HepG2 (cell line): ENCODE measurements around the gene PTPA. TPM values are rescaled to one million over a fixed set of nuclear protein-coding genes. Genes with fewer than 3 reads are reported as not detected.
A peak's percentile ranks its signal among the peaks of the same experiment; 100 is the strongest.

Experiments used
- ATAC-seq: fragments of 200-7000 bp; cut with Tn5 transposase; 3 replicates; pipeline ENCODE4 v1.9.1; 2020; ENCODE audit warnings: mild to moderate bottlenecking, moderate library complexity
- BruUV-seq: library from RNA; stranded (reverse); fragments of 400-500 nt; replicated peaks from 2 replicates; lab custom pipeline; 2021; lab: Mats Ljungman, UMichigan
- CTCF ChIA-PET: fragments of 300-600 bp; formaldehyde crosslinking; extraction: SDS; loops from one replicate; lab custom pipeline; 2021; ENCODE audit warnings: low total read pairs, inconsistent platforms, low intra/inter-chr PET ratio; lab: Yijun Ruan, JAX
- POLR2A ChIA-PET: fragments of 350-600 bp; sonication (Branson Sonifier 250); formaldehyde crosslinking; loops from one replicate; lab custom pipeline; 2020; ENCODE audit warnings: antibody characterized with exemption, inconsistent platforms; lab: Yijun Ruan, JAX
- DNase-seq: peaks from one replicate; pipeline ENCODE4 v3.0.0-alpha.2; 2015; ENCODE audit warnings: low spot score
- FAIRE-seq: peaks from 3 replicates; lab custom pipeline; 2011; peaks lifted over from hg19 to GRCh38; lab: Jason Lieb, UNC
- H2AFZ ChIP-seq: one replicate; pipeline ENCODE4 v1.6.1; 2011; ENCODE audit warnings: low read length, inconsistent platforms
- H3K27ac ChIP-seq: fragments of 300-600 bp; 3 replicates; pipeline ENCODE4 v1.8.0; 2011; ENCODE audit warnings: mixed run types, mild to moderate bottlenecking, mixed read lengths, low read length, inconsistent platforms; ENCODE audit not compliant: insufficient read depth; ENCODE audit errors: extremely low read length
- H3K27me3 ChIP-seq, 2 experiments: fragments of 200-600 bp in 1 of 2; 2 replicates in 1 of 2; 3 replicates in 1 of 2; pipeline versions ENCODE4 v1.6.0 to v1.8.0; 2011; ENCODE audit warnings: low read length in 2 of 2, mild to moderate bottlenecking in 2 of 2, moderate library complexity in 2 of 2, inconsistent platforms in 1 of 2; ENCODE audit not compliant: insufficient read depth in 2 of 2, control insufficient read depth in 1 of 2
- H3K36me3 ChIP-seq, 2 experiments: fragments of 200-600 bp in 1 of 2; replicated peaks in 1 of 2; 2 replicates in 1 of 2; 3 replicates in 1 of 2; pipeline versions ENCODE4 v1.5.1 to v1.8.0; 2011; ENCODE audit warnings: low read length in 2 of 2, inconsistent platforms in 1 of 2; ENCODE audit not compliant: insufficient read depth in 2 of 2, control insufficient read depth in 1 of 2
- H3K4me1 ChIP-seq: 2 replicates; pipeline ENCODE4 v1.5.1; 2012; ENCODE audit warnings: low read length, inconsistent platforms; ENCODE audit not compliant: insufficient read depth
- H3K4me2 ChIP-seq: 2 replicates; pipeline ENCODE4 v1.6.0; 2011; ENCODE audit warnings: low read depth, low read length, inconsistent platforms
- H3K4me3 ChIP-seq, 3 experiments: fragments of 200-600 bp in 1 of 3; sonication (generic), shearing (Covaris generic) in 1 of 3; replicated peaks in 1 of 3; 2 replicates each; pipeline ENCODE4 v1.5.1; 2011 to 2016; ENCODE audit warnings: low read length in 3 of 3, inconsistent platforms in 2 of 3, low read depth in 2 of 3, mild to moderate bottlenecking in 2 of 3, control low read depth in 1 of 3, mixed read lengths in 1 of 3; ENCODE audit not compliant: insufficient read depth in 1 of 3
- H3K79me2 ChIP-seq: one replicate; pipeline ENCODE4 v1.6.1; 2011; ENCODE audit warnings: low read length, inconsistent platforms; ENCODE audit not compliant: insufficient read depth
- H3K9ac ChIP-seq: 2 replicates; pipeline ENCODE4 v1.6.0; 2011; ENCODE audit warnings: mild to moderate bottlenecking, low read depth, low read length, inconsistent platforms; ENCODE audit not compliant: insufficient read depth
- H3K9me3 ChIP-seq: 2 replicates; pipeline ENCODE4 v1.5.1; 2012; ENCODE audit warnings: mild to moderate bottlenecking, low read length
- H4K20me1 ChIP-seq: 2 replicates; pipeline ENCODE4 v1.6.0; 2011; ENCODE audit warnings: inconsistent platforms, mild to moderate bottlenecking, low read length, moderate library complexity; ENCODE audit not compliant: insufficient read depth
- CREB1 ChIP-seq, 2 experiments: fragments of 450-650 bp in 1 of 2; IDR thresholded peaks; 2 replicates each; pipeline ENCODE4 v1.6.1; 2016 to 2017; ENCODE audit warnings: control low read depth in 1 of 2, mild to moderate bottlenecking in 1 of 2, missing compliant biosample characterization in 1 of 2, missing genetic modification characterization in 1 of 2
- RFX1 ChIP-seq: fragments of 450-650 bp; IDR thresholded peaks from 2 replicates; pipeline ENCODE4 v1.6.1; 2017
- ZFY ChIP-seq: sonication (generic); formaldehyde crosslinking; IDR thresholded peaks from 2 replicates; pipeline ENCODE4 v1.4.0; 2020; ENCODE audit warnings: missing genetic modification reagents
- ZMYM3 ChIP-seq: sonication (generic); formaldehyde crosslinking; IDR thresholded peaks from 2 replicates; pipeline ENCODE4 v1.5.1; 2020; ENCODE audit warnings: mild to moderate bottlenecking, missing genetic modification reagents
- ZNF629 ChIP-seq: sonication (generic); formaldehyde crosslinking; conservative IDR thresholded peaks from 2 replicates; pipeline ENCODE4 v1.5.0; 2020; ENCODE audit warnings: missing genetic modification reagents
- WGBS: methylation state at CpG from one replicate; pipeline ENCODE4 v1.1.6; 2017; ENCODE audit warnings: low lambda C conversion rate; 5-methylcytosine and 5-hydroxymethylcytosine counted together
- in situ Hi-C: cut with HindIII; loops from 2 replicates; pipeline ENCODE4 v1.10.0; 2017; ENCODE audit warnings: low pct_unique_long_range_greater_than_20kb; ENCODE audit not compliant: extremely low pct_ligation_motif_present
- intact Hi-C: fragments of 100-400 bp; cut with micrococcal nuclease; formaldehyde crosslinking; loops from one replicate; pipeline ENCODE4 v1.10.0; 2022; ENCODE audit not compliant: unreplicated experiment
- polyA plus RNA-seq, 8 experiments: library from polyadenylated mRNA; depleted of rRNA in 3 of 8; stranded (reverse) in 7 of 8; unstranded in 1 of 8; fragments of >200 nt; fragmentation: Illumina TruSeq in 4 of 8; extraction: Trizol in 4 of 8; gene quantifications; 2 replicates each; pipeline versions ENCODE4 v1.2.1 to v1.2.3, GENCODE V29; 2011 to 2016; ENCODE audit warnings: low read depth in 4 of 8, missing spikeins in 1 of 8, mixed read lengths in 1 of 8; ENCODE audit not compliant: insufficient read depth in 1 of 8
- total RNA-seq, 5 experiments: library from RNA; depleted of rRNA; stranded (reverse); fragments of >200 nt; fragmentation: Illumina TruSeq; extraction: Trizol; gene quantifications; 2 replicates each; pipeline ENCODE4 v1.2.3, GENCODE V29; 2016; ENCODE audit warnings: low read depth in 1 of 5
- TF ChIP-seq, protein P1 (sequence below): sonication (generic); formaldehyde crosslinking; IDR thresholded peaks from 2 replicates; pipeline ENCODE4 v1.5.1; 2020; ENCODE audit warnings: mild to moderate bottlenecking, missing genetic modification reagents, borderline replicate concordance

Gene PTPA
- total and polyA plus RNA-seq, 2 of the 13 experiments (the other 11 are each of a cell fraction or from before 2014, with no cell fraction given) = 79.3 to 105 TPM

DNA sequence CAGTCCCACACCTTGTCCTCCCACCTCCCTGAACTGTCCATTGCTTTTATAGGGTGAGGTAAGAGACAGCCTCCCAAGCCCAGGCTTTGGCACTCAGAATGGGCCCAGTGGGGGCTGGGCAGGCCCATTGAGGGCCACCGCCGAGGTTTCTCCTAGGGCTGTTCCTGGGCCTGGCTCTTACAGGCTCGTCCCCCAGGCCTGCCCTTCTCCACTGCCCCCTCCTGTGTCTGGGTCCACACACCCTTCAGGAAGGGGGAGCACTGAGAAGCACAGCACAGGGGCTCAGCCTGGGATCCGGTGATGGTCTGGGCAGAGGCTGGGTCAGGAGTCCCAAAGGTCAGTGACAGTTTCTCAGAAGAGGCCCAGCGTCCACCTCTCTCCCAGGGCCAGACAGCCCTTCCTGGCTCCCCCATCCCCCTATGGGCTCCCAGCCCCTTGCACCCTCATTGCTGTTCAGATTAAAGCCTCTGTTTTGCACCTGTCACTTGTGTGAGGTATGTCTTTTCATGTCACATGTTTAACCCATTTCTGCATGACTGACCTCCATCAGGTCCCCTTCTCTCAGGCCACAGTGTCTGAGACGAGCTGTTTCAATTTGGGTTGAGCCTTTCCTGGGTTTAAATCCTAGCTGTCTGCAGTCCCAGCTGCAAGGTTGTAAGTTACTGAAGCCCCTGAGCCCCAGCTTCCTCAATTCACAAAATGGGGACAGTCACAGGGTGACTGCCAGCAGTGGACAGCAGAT, 37.4 kb downstream of the PTPA start (continued):
- no peak for TF ChIP-seq CREB1 (IDR thresholded peaks at IDR 0.05)
- no peak for TF ChIP-seq CREB1 (CRISPR knock-in tag; IDR thresholded peaks at IDR 0.05)
- TF ChIP-seq, protein P1, sequence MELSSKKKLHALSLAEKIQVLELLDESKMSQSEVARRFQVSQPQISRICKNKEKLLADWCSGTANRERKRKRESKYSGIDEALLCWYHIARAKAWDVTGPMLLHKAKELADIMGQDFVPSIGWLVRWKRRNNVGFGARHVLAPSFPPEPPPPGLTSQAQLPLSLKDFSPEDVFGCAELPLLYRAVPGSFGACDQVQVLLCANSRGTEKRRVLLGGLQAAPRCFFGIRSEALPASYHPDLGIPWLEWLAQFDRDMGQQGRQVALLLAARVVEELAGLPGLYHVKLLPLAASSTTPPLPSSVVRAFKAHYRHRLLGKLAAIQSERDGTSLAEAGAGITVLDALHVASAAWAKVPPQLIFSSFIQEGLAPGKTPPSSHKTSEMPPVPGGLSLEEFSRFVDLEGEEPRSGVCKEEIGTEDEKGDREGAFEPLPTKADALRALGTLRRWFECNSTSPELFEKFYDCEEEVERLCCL (CRISPR knock-in tag) = no peak
- TF ChIP-seq RFX1 = no peak

GRCh38 chr9:129149442-129149841, 38.2 kb downstream of the PTPA start:
- intact Hi-C loops (no loop called here), in situ Hi-C loops (no loop called here)
- H3K9me3 ChIP-seq = no peaks in the 10 kb centered on the region
- no peaks in the 10 kb centered on the region for H4K20me1 ChIP-seq
- POLR2A ChIA-PET = no interaction called here
- no peak overlapping the region for H3K27ac ChIP-seq
- 90% methylated on average over 6 of the region's 6 CpGs for WGBS
- no peaks in the 10 kb centered on the region for H3K27me3 ChIP-seq
- no peak for FAIRE-seq
- ATAC-seq = no peak
- no TSS peak for BruUV-seq
- H3K36me3 ChIP-seq = peaks cover 3 to 5% of the 10 kb centered on the region in 2 experiments; a peak in 3 of 5 replicates
- H3K4me1 ChIP-seq = peaks cover 17% of the 10 kb centered on the region
- CTCF ChIA-PET = no interaction called here
- H3K9ac ChIP-seq = no peak overlapping the region
- no peak overlapping the region for H3K4me2 ChIP-seq
- H2AFZ ChIP-seq = no peak overlapping the region
- H3K4me3 ChIP-seq = no peak overlapping the region
- peak; percentile 90 for TF ChIP-seq ZNF629 (CRISPR knock-in tag)
- TF ChIP-seq ZMYM3 (CRISPR knock-in tag) = 0 out of 2 replicates have a peak, but pooled peaks have one; percentile 60
- no peak for TF ChIP-seq ZFY
- DNase-seq = no peak
- H3K79me2 ChIP-seq = no peaks in the 10 kb centered on the region
